SK-N-SH treated with all-trans-retinoic acid at 6 μM for 48 hours (cell line): Measurements from ENCODE around the gene INTU.
A peak's percentile ranks its signal among the peaks of the same experiment; 100 is the strongest.
"Not testable (repeated sequence)": the region's sequence is repeated elsewhere in the genome, so short reads cannot be mapped to it uniquely, and the experiment has no call there.

Experiments
- ATAC-seq: fragments of 200-7000 bp; cut with Tn5 transposase; 3 replicates; pipeline ENCODE4 v1.9.1; 2020; ENCODE audit warnings: mild to moderate bottlenecking, moderate library complexity
- ARNTL ChIP-seq: fragments of 450-650 bp; formaldehyde crosslinking; IDR thresholded peaks from 2 replicates; pipeline ENCODE4 v1.5.0; 2020; ENCODE audit warnings: low read depth, mild to moderate bottlenecking, moderate library complexity, borderline replicate concordance
- CSDC2 ChIP-seq: fragments of 250-450 bp; sonication (Bioruptor Pico); IDR thresholded peaks from 2 replicates; pipeline ENCODE4 v1.5.0; 2020; ENCODE audit warnings: mild to moderate bottlenecking, moderate library complexity
- ESRRG ChIP-seq: fragments of 250-450 bp; sonication (Bioruptor Pico); IDR thresholded peaks from 2 replicates; pipeline ENCODE4 v1.6.1; 2021; ENCODE audit warnings: mild to moderate bottlenecking
- ISL1 ChIP-seq: fragments of 250-450 bp; sonication (Bioruptor Pico); IDR thresholded peaks from 2 replicates; pipeline ENCODE4 v2.1.2; 2022; ENCODE audit warnings: mild to moderate bottlenecking, moderate library complexity
- OSR1 ChIP-seq: fragments of 250-450 bp; sonication (Bioruptor Pico); IDR thresholded peaks from 2 replicates; pipeline ENCODE4 v1.8.0; 2022; ENCODE audit warnings: moderate library complexity, mild to moderate bottlenecking, inconsistent platforms
- PPARA ChIP-seq: fragments of 250-450 bp; sonication (Bioruptor Pico); IDR thresholded peaks from 2 replicates; pipeline ENCODE4 v1.5.0; 2020; ENCODE audit warnings: mild to moderate bottlenecking, borderline replicate concordance
- RARB ChIP-seq: fragments of 250-450 bp; sonication (Bioruptor Pico); IDR thresholded peaks from 2 replicates; pipeline ENCODE4 v1.8.0; 2021; ENCODE audit warnings: mild to moderate bottlenecking, moderate library complexity
- SNAI2 ChIP-seq: fragments of 250-450 bp; sonication (Bioruptor Pico); IDR thresholded peaks from 2 replicates; pipeline ENCODE4 v1.5.0; 2020; ENCODE audit warnings: mild to moderate bottlenecking, moderate library complexity
- TCF4 ChIP-seq: fragments of 250-450 bp; sonication (Bioruptor Pico); IDR thresholded peaks from 2 replicates; pipeline ENCODE4 v1.8.0; 2021; ENCODE audit warnings: mild to moderate bottlenecking, moderate library complexity, borderline replicate concordance
- ZFP3 ChIP-seq: fragments of 250-450 bp; sonication (Bioruptor Pico); IDR thresholded peaks from 2 replicates; pipeline ENCODE4 v1.5.0; 2020; ENCODE audit warnings: mild to moderate bottlenecking, moderate library complexity
- ZFP30 ChIP-seq: fragments of 450-650 bp; formaldehyde crosslinking; IDR thresholded peaks from 2 replicates; pipeline ENCODE4 v1.5.0; 2022; ENCODE audit warnings: mild to moderate bottlenecking, moderate library complexity
- ZNF565 ChIP-seq: fragments of 450-650 bp; formaldehyde crosslinking; conservative IDR thresholded peaks from 2 replicates; pipeline ENCODE4 v1.5.0; 2020; ENCODE audit warnings: low read depth, mild to moderate bottlenecking, moderate library complexity
- ZNF70 ChIP-seq: fragments of 450-650 bp; formaldehyde crosslinking; IDR thresholded peaks from 2 replicates; pipeline ENCODE4 v1.5.0; 2020; ENCODE audit warnings: mild to moderate bottlenecking, moderate library complexity
- TF ChIP-seq, protein P1 (sequence below): fragments of 250-450 bp; sonication (Bioruptor Pico); IDR thresholded peaks from 2 replicates; pipeline ENCODE4 v1.5.1; 2021; ENCODE audit warnings: mild to moderate bottlenecking, moderate library complexity
- TF ChIP-seq, protein P2 (sequence below): fragments of 250-450 bp; sonication (Bioruptor Pico); IDR thresholded peaks from 2 replicates; pipeline ENCODE4 v1.8.0; 2020; ENCODE audit warnings: mild to moderate bottlenecking, moderate library complexity, borderline replicate concordance
- TF ChIP-seq, protein P3 (sequence below): fragments of 250-450 bp; sonication (Bioruptor Pico); IDR thresholded peaks from 2 replicates; pipeline ENCODE4 v1.8.0; 2021; ENCODE audit warnings: low read depth, mild to moderate bottlenecking, moderate library complexity, borderline replicate concordance
- TF ChIP-seq, protein P4 (sequence below): fragments of 250-450 bp; sonication (Bioruptor Pico); IDR thresholded peaks from 2 replicates; pipeline ENCODE4 v1.5.0; 2020; ENCODE audit warnings: mild to moderate bottlenecking, moderate library complexity

Gene INTU

DNA sequence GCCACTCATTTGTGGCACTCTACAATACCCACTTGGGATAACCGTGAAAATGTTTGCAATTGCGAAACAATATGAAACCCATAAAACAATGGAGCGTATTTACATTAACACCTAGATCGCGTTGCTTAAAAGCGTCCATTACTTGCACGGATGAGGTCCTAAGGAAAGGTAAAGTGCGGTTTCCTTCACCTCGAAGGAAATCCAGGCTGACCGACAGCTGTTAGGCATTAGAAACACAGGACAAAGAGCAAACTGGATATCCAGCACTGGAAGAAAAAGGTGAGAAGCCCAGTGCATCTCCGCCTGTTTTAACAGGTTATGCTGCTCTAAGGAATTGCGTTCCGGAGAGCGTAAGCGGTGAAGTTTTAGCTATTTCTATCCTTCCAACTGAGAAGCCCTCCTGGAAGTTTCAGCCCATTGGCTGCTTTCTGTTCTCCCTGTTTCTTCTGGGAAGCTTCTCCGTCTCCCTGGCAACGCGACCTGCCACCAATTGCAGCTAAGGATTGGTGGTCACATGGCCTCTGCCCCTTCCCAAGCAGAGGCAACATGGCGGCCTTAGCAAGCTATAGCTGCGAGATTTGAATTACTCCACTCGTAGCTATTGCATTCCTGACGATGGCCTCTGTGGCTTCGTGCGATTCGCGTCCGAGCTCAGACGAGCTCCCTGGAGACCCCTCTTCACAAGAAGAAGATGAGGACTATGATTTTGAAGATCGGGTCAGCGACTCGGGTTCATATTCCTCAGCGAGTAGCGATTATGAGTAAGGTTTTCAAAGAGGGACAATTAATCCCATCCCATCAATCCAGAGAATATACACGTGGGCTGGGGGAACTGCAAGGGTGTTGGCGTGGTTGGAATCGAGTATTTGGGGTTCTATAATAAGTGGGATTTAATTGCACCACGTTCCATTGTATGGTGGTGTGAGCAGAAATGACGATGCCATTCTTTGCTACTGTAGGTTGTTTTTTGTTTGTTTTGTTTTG lies at the start of gene INTU:
Gene INTU, plus strand, starts transcription at position 538 of the 984 bp plus-strand sequence. Its CDS starts 78 bp downstream, at position 616.
- TF ChIP-seq PPARA (CRISPR knock-in tag), result no peak
- TF ChIP-seq TCF4 (CRISPR knock-in tag), result no peak
- TF ChIP-seq, all 23 proteins: peak for 0
- peak; percentile 99 for ATAC-seq

DNA sequence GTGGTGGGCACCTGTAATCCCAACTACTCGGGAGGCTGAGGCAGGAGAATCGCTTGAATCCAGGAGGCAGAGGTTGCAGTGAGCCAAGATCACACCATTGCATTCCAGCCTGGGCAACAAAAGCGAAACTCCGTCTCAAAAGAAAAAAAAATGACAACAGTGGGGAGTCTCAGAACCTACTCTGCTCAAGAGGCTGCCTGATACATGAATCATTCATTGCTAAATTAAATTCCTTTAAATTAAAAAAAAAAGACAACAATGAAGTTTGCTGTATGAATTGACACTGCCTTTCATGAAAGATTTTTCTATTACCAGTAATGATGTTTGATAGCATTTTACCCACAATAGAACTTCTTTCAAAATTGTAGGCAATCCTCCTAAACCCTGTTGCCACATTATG lies 46.3 kb upstream of the INTU start:
- ATAC-seq, result peak; percentile 88

DNA sequence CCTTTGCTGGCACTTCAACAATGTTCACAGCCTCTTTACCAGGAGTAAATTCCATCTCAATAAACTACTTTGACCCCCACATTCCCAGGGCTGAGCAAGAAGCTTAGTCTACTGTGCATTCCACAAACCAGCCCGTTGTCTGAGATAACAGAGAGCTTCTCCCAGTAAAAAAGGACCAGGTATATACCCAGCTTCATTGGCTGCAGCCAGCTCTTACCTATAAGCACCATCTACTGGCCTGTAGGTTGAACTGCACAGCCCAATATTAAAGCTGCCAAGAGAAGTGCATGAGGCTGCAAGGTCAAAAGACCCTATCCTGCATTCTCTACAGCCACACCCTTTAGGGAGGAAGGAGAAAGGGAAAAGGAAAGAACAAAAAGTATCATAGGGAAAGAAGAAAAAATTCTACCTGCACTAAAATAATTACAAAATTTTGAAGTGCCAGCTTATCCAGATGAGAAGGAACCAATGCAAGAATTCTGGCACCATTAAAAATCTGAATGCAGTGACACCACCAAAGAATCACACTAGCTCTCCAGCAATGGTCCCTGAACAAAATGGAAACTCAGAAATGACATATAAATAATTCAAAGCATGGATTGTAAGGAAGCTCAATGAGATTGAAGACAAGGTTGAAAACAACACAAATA lies 45.7 kb upstream of the INTU start:
- peak; percentile 98 for ATAC-seq
- TF ChIP-seq SNAI2 (CRISPR knock-in tag), result no peak
- no peak for TF ChIP-seq PPARA (CRISPR knock-in tag)
- TF ChIP-seq, protein P1, sequence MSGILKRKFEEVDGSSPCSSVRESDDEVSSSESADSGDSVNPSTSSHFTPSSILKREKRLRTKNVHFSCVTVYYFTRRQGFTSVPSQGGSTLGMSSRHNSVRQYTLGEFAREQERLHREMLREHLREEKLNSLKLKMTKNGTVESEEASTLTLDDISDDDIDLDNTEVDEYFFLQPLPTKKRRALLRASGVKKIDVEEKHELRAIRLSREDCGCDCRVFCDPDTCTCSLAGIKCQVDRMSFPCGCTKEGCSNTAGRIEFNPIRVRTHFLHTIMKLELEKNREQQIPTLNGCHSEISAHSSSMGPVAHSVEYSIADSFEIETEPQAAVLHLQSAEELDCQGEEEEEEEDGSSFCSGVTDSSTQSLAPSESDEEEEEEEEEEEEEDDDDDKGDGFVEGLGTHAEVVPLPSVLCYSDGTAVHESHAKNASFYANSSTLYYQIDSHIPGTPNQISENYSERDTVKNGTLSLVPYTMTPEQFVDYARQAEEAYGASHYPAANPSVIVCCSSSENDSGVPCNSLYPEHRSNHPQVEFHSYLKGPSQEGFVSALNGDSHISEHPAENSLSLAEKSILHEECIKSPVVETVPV (CRISPR knock-in tag), result no peak
- no peak for TF ChIP-seq CSDC2 (CRISPR knock-in tag)
- TF ChIP-seq ZFP3, result no peak
- TF ChIP-seq, protein P2, sequence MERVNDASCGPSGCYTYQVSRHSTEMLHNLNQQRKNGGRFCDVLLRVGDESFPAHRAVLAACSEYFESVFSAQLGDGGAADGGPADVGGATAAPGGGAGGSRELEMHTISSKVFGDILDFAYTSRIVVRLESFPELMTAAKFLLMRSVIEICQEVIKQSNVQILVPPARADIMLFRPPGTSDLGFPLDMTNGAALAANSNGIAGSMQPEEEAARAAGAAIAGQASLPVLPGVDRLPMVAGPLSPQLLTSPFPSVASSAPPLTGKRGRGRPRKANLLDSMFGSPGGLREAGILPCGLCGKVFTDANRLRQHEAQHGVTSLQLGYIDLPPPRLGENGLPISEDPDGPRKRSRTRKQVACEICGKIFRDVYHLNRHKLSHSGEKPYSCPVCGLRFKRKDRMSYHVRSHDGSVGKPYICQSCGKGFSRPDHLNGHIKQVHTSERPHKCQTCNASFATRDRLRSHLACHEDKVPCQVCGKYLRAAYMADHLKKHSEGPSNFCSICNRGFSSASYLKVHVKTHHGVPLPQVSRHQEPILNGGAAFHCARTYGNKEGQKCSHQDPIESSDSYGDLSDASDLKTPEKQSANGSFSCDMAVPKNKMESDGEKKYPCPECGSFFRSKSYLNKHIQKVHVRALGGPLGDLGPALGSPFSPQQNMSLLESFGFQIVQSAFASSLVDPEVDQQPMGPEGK (CRISPR knock-in tag), result no peak
- no peak for TF ChIP-seq ESRRG
- no peak for TF ChIP-seq ZNF565 (CRISPR knock-in tag)
- TF ChIP-seq, protein P3, sequence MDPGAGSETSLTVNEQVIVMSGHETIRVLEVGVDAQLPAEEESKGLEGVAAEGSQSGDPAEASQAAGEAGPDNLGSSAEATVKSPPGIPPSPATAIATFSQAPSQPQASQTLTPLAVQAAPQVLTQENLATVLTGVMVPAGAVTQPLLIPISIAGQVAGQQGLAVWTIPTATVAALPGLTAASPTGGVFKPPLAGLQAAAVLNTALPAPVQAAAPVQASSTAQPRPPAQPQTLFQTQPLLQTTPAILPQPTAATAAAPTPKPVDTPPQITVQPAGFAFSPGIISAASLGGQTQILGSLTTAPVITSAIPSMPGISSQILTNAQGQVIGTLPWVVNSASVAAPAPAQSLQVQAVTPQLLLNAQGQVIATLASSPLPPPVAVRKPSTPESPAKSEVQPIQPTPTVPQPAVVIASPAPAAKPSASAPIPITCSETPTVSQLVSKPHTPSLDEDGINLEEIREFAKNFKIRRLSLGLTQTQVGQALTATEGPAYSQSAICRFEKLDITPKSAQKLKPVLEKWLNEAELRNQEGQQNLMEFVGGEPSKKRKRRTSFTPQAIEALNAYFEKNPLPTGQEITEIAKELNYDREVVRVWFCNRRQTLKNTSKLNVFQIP (CRISPR knock-in tag), result no peak

DNA sequence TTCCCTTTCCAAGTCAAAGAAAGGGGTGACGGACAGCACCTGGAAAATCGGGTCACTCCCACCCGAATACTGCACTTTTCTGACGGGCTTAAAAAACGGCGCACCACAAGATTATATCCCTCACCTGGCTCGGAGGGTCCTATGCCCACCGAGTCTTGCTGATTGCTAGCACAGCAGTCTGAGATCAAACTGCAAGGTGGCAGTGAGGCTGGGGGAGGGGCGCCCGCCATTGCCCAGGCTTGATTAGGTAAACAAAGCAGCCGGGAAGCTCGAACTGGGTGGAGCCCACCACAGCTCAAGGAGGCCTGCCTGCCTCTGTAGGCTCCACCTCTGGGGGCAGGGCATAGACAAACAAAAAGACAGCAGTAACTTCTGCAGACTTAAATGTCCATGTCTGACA lies 43.6 kb upstream of the INTU start:
- not testable (repeated sequence) for ATAC-seq

DNA sequence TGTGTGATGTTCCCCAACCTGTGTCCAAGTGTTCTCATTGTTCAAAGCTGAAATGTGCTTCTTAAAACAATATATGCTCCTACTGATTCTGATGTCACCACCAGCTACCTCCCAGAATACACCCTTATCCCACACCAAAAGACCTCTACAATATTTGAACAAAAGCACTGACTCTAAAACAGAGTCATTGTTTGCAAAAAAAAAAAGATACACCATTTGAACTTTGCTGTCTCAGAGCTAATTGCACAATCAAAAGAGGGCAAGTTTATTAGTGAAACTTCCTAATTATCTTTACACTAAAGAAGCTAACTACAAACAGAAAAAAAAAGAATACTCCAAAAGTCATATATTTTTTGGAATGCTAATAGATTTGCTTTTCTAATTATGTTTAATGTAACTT lies 34.1 kb upstream of the INTU start:
- TF ChIP-seq ZNF565 (CRISPR knock-in tag) (no peak), ZNF70 (no peak), RARB (CRISPR knock-in tag) (no peak), ZFP30 (CRISPR knock-in tag) (no peak), ISL1 (CRISPR knock-in tag) (no peak), OSR1 (no peak), ARNTL (CRISPR knock-in tag) (no peak)
- TF ChIP-seq, protein P3 (CRISPR knock-in tag), result no peak
- TF ChIP-seq, protein P2 (CRISPR knock-in tag), result no peak
- TF ChIP-seq, protein P4, sequence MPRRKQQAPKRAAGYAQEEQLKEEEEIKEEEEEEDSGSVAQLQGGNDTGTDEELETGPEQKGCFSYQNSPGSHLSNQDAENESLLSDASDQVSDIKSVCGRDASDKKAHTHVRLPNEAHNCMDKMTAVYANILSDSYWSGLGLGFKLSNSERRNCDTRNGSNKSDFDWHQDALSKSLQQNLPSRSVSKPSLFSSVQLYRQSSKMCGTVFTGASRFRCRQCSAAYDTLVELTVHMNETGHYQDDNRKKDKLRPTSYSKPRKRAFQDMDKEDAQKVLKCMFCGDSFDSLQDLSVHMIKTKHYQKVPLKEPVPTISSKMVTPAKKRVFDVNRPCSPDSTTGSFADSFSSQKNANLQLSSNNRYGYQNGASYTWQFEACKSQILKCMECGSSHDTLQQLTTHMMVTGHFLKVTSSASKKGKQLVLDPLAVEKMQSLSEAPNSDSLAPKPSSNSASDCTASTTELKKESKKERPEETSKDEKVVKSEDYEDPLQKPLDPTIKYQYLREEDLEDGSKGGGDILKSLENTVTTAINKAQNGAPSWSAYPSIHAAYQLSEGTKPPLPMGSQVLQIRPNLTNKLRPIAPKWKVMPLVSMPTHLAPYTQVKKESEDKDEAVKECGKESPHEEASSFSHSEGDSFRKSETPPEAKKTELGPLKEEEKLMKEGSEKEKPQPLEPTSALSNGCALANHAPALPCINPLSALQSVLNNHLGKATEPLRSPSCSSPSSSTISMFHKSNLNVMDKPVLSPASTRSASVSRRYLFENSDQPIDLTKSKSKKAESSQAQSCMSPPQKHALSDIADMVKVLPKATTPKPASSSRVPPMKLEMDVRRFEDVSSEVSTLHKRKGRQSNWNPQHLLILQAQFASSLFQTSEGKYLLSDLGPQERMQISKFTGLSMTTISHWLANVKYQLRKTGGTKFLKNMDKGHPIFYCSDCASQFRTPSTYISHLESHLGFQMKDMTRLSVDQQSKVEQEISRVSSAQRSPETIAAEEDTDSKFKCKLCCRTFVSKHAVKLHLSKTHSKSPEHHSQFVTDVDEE (CRISPR knock-in tag), result no peak
- no peak for ATAC-seq
